ENCODE results near the gene RASGEF1B. TPM values are rescaled to one million over a fixed set of nuclear protein-coding genes. Genes with fewer than 3 reads are reported as not detected.

Gene RASGEF1B
- total and polyA plus RNA-seq, 2 donors (not counting 3 experiments of a cell fraction or from before 2014, with no cell fraction given), result not detected

DNA sequence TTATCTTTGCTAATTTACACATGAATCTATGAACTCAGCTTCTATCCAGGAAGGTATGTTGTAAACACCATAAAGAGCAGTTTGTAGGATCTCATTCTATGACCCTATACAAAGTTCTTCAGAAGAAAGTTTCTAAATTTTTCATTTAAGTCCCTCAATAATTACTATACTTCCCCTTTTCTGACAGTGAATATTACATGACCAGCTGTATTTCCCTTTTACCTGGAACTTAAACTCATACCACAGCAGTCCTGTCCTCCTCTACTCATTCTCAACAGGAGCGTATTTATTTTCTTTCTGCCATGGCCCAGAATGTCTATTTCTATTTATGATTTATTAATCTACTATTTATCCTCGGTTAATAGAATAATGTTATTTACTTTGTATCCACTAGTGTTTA, 15.8 kb downstream of the RASGEF1B start:
- CTCF ChIA-PET, result interaction anchor here (2.2 kb wide), 1 partner anchor 11 kb away, joined by 9 read pairs; no protein-coding TSS in a partner anchor
- POLR2A ChIA-PET, result no interaction called here

More for the DNA sequence above, 15.8 kb downstream of the RASGEF1B start:
- no TSS peak for BruUV-seq (replicated peaks)
- Histone ChIP-seq H3K9ac (replicated peaks; ENCODE audit: extremely low read depth, insufficient read depth, low read length) (no peak overlapping the region), H3K9me1 (replicated peaks; ENCODE audit: control insufficient read depth, extremely low read depth, insufficient read depth, low read length) (no peaks in the 10 kb centered on the region), H3K79me2 (ENCODE audit: control insufficient read depth, insufficient read depth, low read length) (no peaks in the 10 kb centered on the region), H3K4me2 (ENCODE audit: insufficient read depth, low read length) (no peak overlapping the region), H3K9me3 (replicated peaks; ENCODE audit: control insufficient read depth, insufficient read depth, low read length) (no peaks in the 10 kb centered on the region), H3K27ac (ENCODE audit: insufficient read depth, low read depth, low read length) (no peak overlapping the region), H3K27me3 (ENCODE audit: control insufficient read depth in 2 of 2, insufficient read depth in 2 of 2, low read length in 2 of 2) (no peaks in the 10 kb centered on the region), H3K4me3 (replicated peaks in 1 of 3; ENCODE audit: insufficient read depth in 1 of 3, low read depth in 1 of 3, low read length in 3 of 3) (no peak overlapping the region), H4K20me1 (replicated peaks; ENCODE audit: control insufficient read depth, extremely low read depth, insufficient read depth, low read length) (no peaks in the 10 kb centered on the region), H2AFZ (ENCODE audit: low read depth, low read length) (no peak overlapping the region), H3K4me1 (ENCODE audit: control insufficient read depth, extremely low read depth, insufficient read depth, low read length) (no peaks in the 10 kb centered on the region), H3K36me3 (ENCODE audit: control insufficient read depth in 2 of 2, extremely low read depth in 1 of 2, insufficient read depth in 2 of 2, low read length in 2 of 2) (no peaks in the 10 kb centered on the region)
- TF ChIP-seq POLR2AphosphoS5 (IDR thresholded peaks at IDR 0.05; ENCODE audit: insufficient read depth, low read depth, low read length), result no peak
- no peak for TF ChIP-seq MYC (IDR thresholded peaks at IDR 0.05; ENCODE audit: low read depth, low read length)
- no peak for TF ChIP-seq EZH2 (IDR thresholded peaks at IDR 0.05; ENCODE audit: borderline replicate concordance, low read depth, low read length, severe bottlenecking)
- no peak for TF ChIP-seq JUN (IDR thresholded peaks at IDR 0.05; ENCODE audit: borderline replicate concordance, insufficient read depth, insufficient read length, low read depth)
- TF ChIP-seq, protein P1, sequence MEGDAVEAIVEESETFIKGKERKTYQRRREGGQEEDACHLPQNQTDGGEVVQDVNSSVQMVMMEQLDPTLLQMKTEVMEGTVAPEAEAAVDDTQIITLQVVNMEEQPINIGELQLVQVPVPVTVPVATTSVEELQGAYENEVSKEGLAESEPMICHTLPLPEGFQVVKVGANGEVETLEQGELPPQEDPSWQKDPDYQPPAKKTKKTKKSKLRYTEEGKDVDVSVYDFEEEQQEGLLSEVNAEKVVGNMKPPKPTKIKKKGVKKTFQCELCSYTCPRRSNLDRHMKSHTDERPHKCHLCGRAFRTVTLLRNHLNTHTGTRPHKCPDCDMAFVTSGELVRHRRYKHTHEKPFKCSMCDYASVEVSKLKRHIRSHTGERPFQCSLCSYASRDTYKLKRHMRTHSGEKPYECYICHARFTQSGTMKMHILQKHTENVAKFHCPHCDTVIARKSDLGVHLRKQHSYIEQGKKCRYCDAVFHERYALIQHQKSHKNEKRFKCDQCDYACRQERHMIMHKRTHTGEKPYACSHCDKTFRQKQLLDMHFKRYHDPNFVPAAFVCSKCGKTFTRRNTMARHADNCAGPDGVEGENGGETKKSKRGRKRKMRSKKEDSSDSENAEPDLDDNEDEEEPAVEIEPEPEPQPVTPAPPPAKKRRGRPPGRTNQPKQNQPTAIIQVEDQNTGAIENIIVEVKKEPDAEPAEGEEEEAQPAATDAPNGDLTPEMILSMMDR (IDR thresholded peaks at IDR 0.05; ENCODE audit: extremely low read depth in 1 of 2, insufficient read depth in 1 of 2, low read depth in 1 of 2, low read length in 2 of 2), result no peak
- TF ChIP-seq, protein P2, sequence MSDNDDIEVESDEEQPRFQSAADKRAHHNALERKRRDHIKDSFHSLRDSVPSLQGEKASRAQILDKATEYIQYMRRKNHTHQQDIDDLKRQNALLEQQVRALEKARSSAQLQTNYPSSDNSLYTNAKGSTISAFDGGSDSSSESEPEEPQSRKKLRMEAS (IDR thresholded peaks at IDR 0.05; ENCODE audit: insufficient read depth, insufficient read length), result no peak
- no peak for TF ChIP-seq FOS (IDR thresholded peaks at IDR 0.05; ENCODE audit: borderline replicate concordance, insufficient read depth, low read length)
- TF ChIP-seq GATA2 (IDR thresholded peaks at IDR 0.05; ENCODE audit: insufficient read depth, insufficient read length, low read depth, low read length), result no peak
- DNase-seq (ENCODE audit: low read depth, low spot score) (no peak), FAIRE-seq (no peak)
- dilution Hi-C loops (cut with MboI; ENCODE audit: extremely low pct_ligation_motif_present, low sequenced_read_pairs), result no loop called here
- intact Hi-C loops (cut with micrococcal nuclease), result no loop called here

Measured in endothelial cell of umbilical vein (primary cell).